Esophagus (tissue), 2 donors: ENCODE measurements around the gene INPP1. TPM values are rescaled to one million over a fixed set of nuclear protein-coding genes. Genes with fewer than 3 reads are reported as not detected.
"Not testable (repeated sequence)": the region's sequence is repeated elsewhere in the genome, so short reads cannot be mapped to it uniquely, and the experiment has no call there.

Experiments
- H3K27ac ChIP-seq, 2 donors: one replicate each; pipeline ENCODE4 v1.5.1; 2013; ENCODE audit warnings: low read depth in 2 of 2, mild to moderate bottlenecking in 2 of 2, inconsistent platforms in 1 of 2, low read length in 1 of 2, moderate library complexity in 1 of 2
- H3K27me3 ChIP-seq, 2 donors: one replicate each; pipeline ENCODE4 v1.6.1; 2013; ENCODE audit warnings: low read length in 2 of 2, control low read depth in 1 of 2, mild to moderate bottlenecking in 1 of 2; ENCODE audit not compliant: insufficient read depth in 2 of 2, control insufficient read depth in 1 of 2
- H3K36me3 ChIP-seq, 2 donors: one replicate each; pipeline ENCODE4 v1.6.1; 2013; ENCODE audit warnings: low read length in 1 of 2; ENCODE audit not compliant: control insufficient read depth in 2 of 2, insufficient read depth in 2 of 2
- H3K4me1 ChIP-seq, 2 donors: one replicate each; pipeline ENCODE4 v1.6.1; 2013; ENCODE audit warnings: low read length in 1 of 2; ENCODE audit not compliant: control insufficient read depth in 2 of 2, insufficient read depth in 2 of 2
- H3K4me3 ChIP-seq, 2 donors: one replicate each; pipeline ENCODE4 v1.5.1; 2013; ENCODE audit warnings: low read length in 2 of 2, mild to moderate bottlenecking in 2 of 2, low read depth in 1 of 2, moderate library complexity in 1 of 2
- H3K9me3 ChIP-seq, 2 donors: one replicate each; pipeline ENCODE4 v1.6.1; 2013; ENCODE audit warnings: mild to moderate bottlenecking in 2 of 2, low read depth in 1 of 2, low read length in 1 of 2, moderate library complexity in 1 of 2; ENCODE audit not compliant: control insufficient read depth in 2 of 2, insufficient read depth in 1 of 2
- WGBS, 2 donors: extraction: QIAGEN DNeasy Blood & Tissue Kit; methylation state at CpG; one replicate each; pipeline ENCODE4 v1.1.7; 2013; 5-methylcytosine and 5-hydroxymethylcytosine counted together
- polyA plus RNA-seq, 2 donors: library from polyadenylated mRNA; stranded (reverse); fragments of 200-250 nt; gene quantifications; one replicate each; pipeline ENCODE4 v1.2.3, GENCODE V29; 2013
- donor health status: healthy with polysubstance abuse.
- donor health status: Bipolar disorder and iron deficiency.

INPP1 gene
- polyA plus RNA-seq, 2 donors: 51.8 to 79.2 TPM

DNA sequence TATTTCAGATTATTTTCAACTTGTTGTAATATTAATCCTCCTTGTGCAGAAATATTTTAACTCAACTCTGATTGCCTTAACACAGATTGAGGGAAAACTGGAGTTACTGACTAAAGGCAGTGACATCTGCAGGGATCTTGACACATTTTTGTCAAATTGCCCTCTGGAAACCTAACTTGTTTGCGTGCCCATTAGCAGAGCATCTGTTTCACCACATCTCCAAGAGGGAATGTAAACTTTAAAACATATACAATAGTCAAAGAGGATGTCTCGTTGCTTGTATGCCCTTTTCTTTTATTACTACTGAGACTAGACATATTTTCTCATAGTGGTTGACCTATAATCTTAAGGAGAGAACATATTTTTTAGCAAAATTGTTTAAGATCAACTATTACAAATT lies 14.2 kb downstream of the INPP1 start:
- peak overlapping the region; percentile 22 to 70 for H3K27ac ChIP-seq
- no peaks in the 10 kb centered on the region for H3K9me3 ChIP-seq
- peaks cover 0 to 12% of the 10 kb centered on the region in 2 donors for H3K4me1 ChIP-seq

GRCh38 chr2:190358655-190359448 lies 15.5 kb downstream of the INPP1 start:
- H3K9me3 ChIP-seq, H3K4me3 ChIP-seq, H3K4me1 ChIP-seq, H3K36me3 ChIP-seq, H3K27me3 ChIP-seq: not testable (repeated sequence)
- WGBS, 2 donors: 62 to 72% methylated on average over 8 of the region's 8 CpGs
- peak overlapping the region; percentile 66 to 87 for H3K27ac ChIP-seq

More for the DNA sequence above, 14.2 kb downstream of the INPP1 start:
- Histone ChIP-seq H3K4me3 (peak overlapping the region in 1 of 2 donors; percentile 21), H3K27me3 (no peaks in the 10 kb centered on the region), H3K36me3 (no peaks in the 10 kb centered on the region)
- 21 to 61% methylated on average over 2 of the region's 2 CpGs for WGBS, 2 donors

- Histone ChIP-seq H3K4me1 (peaks cover 0 to 3% of the 10 kb centered on the region in 2 donors), H3K27ac (no peak overlapping the region)
Measured at GRCh38 chr2:190360561-190360960, 17.2 kb downstream of the INPP1 start.

DNA sequence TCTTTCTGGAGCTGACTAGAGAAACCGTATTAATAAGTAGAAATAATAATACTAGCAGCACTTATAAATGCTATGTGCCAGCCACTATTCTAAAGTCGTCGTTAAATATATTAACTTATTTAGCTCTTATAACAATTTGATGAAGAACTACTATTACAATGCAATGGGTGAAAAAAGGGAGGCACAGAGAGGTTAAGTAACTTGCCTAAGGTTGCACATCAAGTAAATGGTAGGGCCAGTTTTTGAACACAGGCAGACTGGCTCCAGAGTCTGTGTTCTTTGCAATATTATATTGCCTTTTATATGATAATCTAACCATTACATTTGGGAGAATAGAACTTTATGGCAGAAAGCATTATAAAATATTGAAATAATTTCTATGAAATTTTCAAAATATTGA lies 17.6 kb downstream of the INPP1 start:
- Histone ChIP-seq H3K9me3 (no peaks in the 10 kb centered on the region), H3K27ac (no peak overlapping the region), H3K27me3 (no peaks in the 10 kb centered on the region), H3K4me1 (peaks cover 0 to 3% of the 10 kb centered on the region in 2 donors), H3K36me3 (no peaks in the 10 kb centered on the region), H3K4me3 (no peak overlapping the region)
- 88 to 91% methylated on average over 3 of the region's 3 CpGs for WGBS, 2 donors

More at GRCh38 chr2:190360561-190360960, 17.2 kb downstream of the INPP1 start:
- Histone ChIP-seq H3K36me3 (no peaks in the 10 kb centered on the region), H3K27me3 (no peaks in the 10 kb centered on the region), H3K9me3 (no peaks in the 10 kb centered on the region), H3K4me3 (no peak overlapping the region)

- Histone ChIP-seq H3K4me3 (no peak overlapping the region), H3K9me3 (no peaks in the 10 kb centered on the region), H3K4me1 (no peaks in the 10 kb centered on the region), H3K27me3 (no peaks in the 10 kb centered on the region), H3K36me3 (no peaks in the 10 kb centered on the region), H3K27ac (no peak overlapping the region)
- 47 to 72% methylated on average over 2 of the region's 2 CpGs for WGBS, 2 donors
Measured at GRCh38 chr2:190361572-190361971, 18.2 kb downstream of the INPP1 start.

DNA sequence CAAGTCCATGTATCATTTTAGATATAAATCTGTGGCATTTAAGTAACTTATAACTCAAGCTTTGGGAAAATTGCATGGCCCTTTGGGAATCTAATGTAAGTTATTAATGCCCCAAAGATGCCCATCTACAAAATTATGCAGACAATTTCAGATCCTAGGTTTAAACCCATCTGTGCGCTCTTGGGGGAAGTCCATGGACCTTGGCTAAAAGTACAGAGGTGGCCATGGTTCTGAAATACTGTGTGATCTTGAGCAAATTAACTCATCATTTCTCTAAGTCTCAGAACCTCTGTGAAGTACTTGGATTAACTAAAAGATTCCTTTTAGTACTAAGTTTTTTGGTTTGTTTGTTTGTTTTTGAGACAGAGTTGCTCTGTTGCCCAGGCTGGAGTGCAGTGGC lies 19.5 kb downstream of the INPP1 start:
- no peaks in the 10 kb centered on the region for H3K4me1 ChIP-seq
- WGBS, 2 donors: 97 to 100% methylated on average over 1 of the region's 1 CpG

GRCh38 chr2:190365499-190366204 lies 22.3 kb downstream of the INPP1 start:
- Histone ChIP-seq H3K4me3 (no peak overlapping the region), H3K9me3 (no peaks in the 10 kb centered on the region), H3K4me1 (no peaks in the 10 kb centered on the region), H3K36me3 (peaks cover 0 to 5% of the 10 kb centered on the region in 2 donors), H3K27ac (no peak overlapping the region), H3K27me3 (no peaks in the 10 kb centered on the region)
- WGBS, 2 donors: 88 to 96% methylated on average over 19 of the region's 19 CpGs

More for the DNA sequence above, 19.5 kb downstream of the INPP1 start:
- Histone ChIP-seq H3K9me3 (no peaks in the 10 kb centered on the region), H3K27me3 (no peaks in the 10 kb centered on the region), H3K27ac (no peak overlapping the region), H3K36me3 (peaks cover 0 to 3% of the 10 kb centered on the region in 2 donors), H3K4me3 (no peak overlapping the region)

DNA sequence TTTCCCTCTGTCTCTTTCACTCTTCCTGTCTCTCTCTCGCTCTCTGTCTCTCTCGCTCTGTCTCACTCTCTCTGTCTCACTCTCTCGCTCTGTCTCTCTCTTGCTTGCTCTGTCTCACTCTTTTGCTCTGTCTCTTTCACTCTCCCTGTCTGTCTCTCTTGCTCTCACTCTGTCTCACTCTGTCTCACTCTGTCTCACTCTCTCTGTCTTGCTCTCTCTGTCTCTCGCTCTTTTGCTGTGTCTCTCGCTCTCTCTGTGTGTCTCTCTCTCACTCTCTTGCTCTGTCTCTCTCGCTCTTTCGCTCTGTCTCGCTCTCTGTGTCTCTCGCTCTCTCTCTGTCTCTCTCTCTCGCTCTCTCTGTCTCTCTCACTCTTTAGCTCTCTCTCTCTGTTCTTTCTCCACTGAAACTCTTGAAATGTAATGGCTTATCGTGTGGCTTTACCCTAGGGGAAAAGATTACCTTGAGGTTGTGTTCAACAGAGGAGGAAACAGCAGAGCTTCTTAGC lies 22.9 kb downstream of the INPP1 start:
- whole genome bisulfite sequencing, 2 donors: 88 to 94% methylated on average over 11 of the region's 11 CpGs
- H3K27ac ChIP-seq: no peak overlapping the region

GRCh38 chr2:190367091-190367490 lies 23.7 kb downstream of the INPP1 start:
- no peaks in the 10 kb centered on the region for H3K27me3 ChIP-seq
- H3K27ac ChIP-seq: no peak overlapping the region
- H3K9me3 ChIP-seq: no peaks in the 10 kb centered on the region
- H3K4me1 ChIP-seq: no peaks in the 10 kb centered on the region
- WGBS, 2 donors: 88 to 95% methylated on average over 4 of the region's 4 CpGs
- peaks cover 5 to 8% of the 10 kb centered on the region in 2 donors for H3K36me3 ChIP-seq
- no peak overlapping the region for H3K4me3 ChIP-seq

More for the DNA sequence above, 22.9 kb downstream of the INPP1 start:
- H3K36me3 ChIP-seq: peaks cover 5 to 8% of the 10 kb centered on the region in 2 donors
- no peak overlapping the region for H3K4me3 ChIP-seq
- H3K9me3 ChIP-seq: no peaks in the 10 kb centered on the region
- no peaks in the 10 kb centered on the region for H3K4me1 ChIP-seq
- no peaks in the 10 kb centered on the region for H3K27me3 ChIP-seq
